GM12801 (cell line): Measurements from ENCODE around the gene NEDD1.

Source experiments
- CTCF ChIP-seq: IDR thresholded peaks from one replicate; pipeline ENCODE4 v1.5.1; 2011; ENCODE audit warnings: control low read depth; ENCODE audit not compliant: insufficient read length; ENCODE audit errors: extremely low read depth

NEDD1 gene

GRCh38 chr12:96948782-96949181, 41.7 kb downstream of the NEDD1 start:
- TF ChIP-seq CTCF: no peak

DNA sequence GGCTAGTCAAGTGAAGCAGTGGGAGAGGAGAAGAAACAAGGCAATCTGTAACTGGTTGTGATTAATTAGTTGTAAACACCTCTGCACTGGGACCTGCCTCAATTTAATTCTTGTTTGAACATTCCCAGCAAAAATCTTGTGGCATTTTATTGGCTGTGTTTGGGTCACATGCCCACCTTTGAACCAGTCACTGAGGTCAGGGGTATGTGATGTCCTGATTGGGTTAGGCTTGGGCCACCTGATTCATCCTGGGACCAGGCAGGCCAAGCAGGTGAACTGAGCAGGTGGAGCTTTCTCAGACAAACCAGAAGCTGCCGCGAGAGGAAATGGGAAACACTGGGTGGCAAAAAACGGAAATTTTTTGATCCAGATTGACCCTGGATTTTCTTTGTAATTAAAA, 72.5 kb downstream of the NEDD1 start:
- no peak for TF ChIP-seq CTCF

GRCh38 chr12:96980991-96981414, 73.9 kb downstream of the NEDD1 start:
- TF ChIP-seq CTCF: no peak

GRCh38 chr12:96981911-96982310, 74.9 kb downstream of the NEDD1 start:
- TF ChIP-seq CTCF: no peak

GRCh38 chr12:96982671-96983070, 75.6 kb downstream of the NEDD1 start:
- TF ChIP-seq CTCF: no peak

DNA sequence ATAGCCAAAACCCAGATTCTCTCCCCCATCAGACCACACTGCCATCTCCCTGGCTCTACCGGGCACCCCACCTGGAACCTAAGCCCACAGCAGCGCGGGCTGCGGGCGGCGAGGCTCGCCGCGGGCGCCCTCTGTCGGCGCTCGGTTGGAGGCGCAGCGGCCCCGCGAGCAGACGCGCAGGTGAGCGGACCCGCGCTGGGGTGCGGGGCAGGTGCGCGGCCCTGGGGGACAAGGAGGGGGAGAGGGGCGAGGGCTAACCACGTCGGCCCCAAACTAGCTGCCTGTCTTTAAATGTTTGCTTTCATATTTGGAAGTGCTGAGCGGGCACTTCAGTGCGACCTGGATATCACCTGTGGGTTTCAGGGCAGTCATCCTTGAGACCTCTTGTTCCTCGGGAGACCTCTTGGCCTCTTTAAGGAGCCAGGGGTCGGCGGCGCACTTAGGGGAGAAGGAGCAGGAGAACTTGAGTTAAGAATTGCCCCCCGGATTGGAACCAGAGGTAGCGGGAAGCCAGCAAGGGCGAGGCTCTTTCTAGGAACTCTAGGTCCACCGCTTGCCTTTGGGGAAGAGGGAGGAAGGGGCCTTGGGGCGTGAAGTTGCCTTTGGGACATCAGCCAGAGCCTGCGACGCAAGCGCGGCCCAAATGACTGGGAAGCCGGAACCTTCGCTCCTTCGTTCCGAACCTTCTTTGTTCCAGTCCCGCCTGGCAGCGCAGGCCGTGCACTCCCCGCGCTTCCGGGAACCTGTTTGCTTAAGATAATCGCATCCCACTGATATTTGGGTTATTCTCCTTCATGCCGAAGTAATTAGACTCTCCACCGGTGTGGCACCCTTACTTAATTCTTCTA, 78.7 kb downstream of the NEDD1 start:
- TF ChIP-seq CTCF: no peak

DNA sequence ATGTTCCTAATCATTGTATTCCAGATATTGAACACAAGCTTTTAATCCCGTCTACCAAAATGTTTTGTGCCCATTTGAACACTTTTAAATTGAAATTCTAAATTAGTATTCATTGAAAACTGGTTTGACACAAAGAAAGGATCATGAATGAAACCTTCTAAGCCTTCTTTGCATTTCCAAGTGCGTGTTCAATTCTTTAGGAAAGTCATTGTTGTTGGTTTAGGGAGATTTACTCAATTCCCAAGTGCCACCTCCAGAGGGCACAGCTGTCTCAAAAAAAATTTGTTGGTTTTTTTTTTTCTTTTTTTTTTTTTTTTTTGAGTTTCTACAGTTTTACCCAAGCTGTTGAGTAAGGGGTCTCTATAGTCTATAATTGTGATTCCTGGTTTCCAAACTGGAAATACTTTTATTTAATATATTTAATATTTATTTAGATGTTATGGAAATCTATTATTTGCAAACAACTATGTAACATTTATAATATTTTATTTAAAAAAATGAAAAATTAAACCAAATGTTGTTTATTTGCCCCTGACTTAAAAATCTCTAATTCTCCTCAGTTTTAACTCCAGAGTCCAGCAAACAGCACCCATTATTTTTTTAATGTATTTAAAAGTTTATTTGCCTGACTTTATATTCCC, 79.9 kb downstream of the NEDD1 start:
- TF ChIP-seq CTCF: no peak
